GM13977 (cell line): ENCODE data around the gene SEC22A.
A peak's percentile ranks its signal among the peaks of the same experiment; 100 is the strongest.

Source experiments
- DNase-seq: peaks from one replicate; pipeline ENCODE4 v3.0.0; 2012; ENCODE audit warnings: low spot score
- CTCF ChIP-seq: IDR thresholded peaks from 2 replicates; pipeline ENCODE4 v1.5.1; 2012; ENCODE audit warnings: mild to moderate bottlenecking, control low read depth; ENCODE audit not compliant: insufficient read depth; ENCODE audit errors: extremely low read depth, missing control alignments
- in situ Hi-C: fragments of 300-500 bp; cut with MboI; formaldehyde crosslinking; loops from one replicate; pipeline ENCODE4 v1.12.0; 2022; ENCODE audit warnings: low sequenced_read_pairs, low pct_unique_long_range_greater_than_20kb, mixed read lengths, inconsistent platforms; ENCODE audit not compliant: unreplicated experiment

Gene SEC22A

GRCh38 chr3:123258811-123259420 is 57.2 kb downstream of the SEC22A start:
- DNase-seq, result no peak
- TF ChIP-seq CTCF, result peak; percentile 51
- in situ Hi-C loops, result no loop called here

- in situ Hi-C loops, result no loop called here
- no peak for TF ChIP-seq CTCF
- no peak for DNase-seq
Observed at GRCh38 chr3:123261666-123262065, 59.9 kb downstream of the SEC22A start.

GRCh38 chr3:123262226-123262625 is 60.5 kb downstream of the SEC22A start:
- no peak for TF ChIP-seq CTCF
- no peak for DNase-seq
- in situ Hi-C loops, result no loop called here

- TF ChIP-seq CTCF, result no peak
- DNase-seq, result no peak
- in situ Hi-C loops, result no loop called here
Observed at GRCh38 chr3:123262868-123263267, 61.1 kb downstream of the SEC22A start.

GRCh38 chr3:123263941-123264340 is 62.2 kb downstream of the SEC22A start:
- DNase-seq, result no peak
- in situ Hi-C loops, result no loop called here
- TF ChIP-seq CTCF, result no peak

DNA sequence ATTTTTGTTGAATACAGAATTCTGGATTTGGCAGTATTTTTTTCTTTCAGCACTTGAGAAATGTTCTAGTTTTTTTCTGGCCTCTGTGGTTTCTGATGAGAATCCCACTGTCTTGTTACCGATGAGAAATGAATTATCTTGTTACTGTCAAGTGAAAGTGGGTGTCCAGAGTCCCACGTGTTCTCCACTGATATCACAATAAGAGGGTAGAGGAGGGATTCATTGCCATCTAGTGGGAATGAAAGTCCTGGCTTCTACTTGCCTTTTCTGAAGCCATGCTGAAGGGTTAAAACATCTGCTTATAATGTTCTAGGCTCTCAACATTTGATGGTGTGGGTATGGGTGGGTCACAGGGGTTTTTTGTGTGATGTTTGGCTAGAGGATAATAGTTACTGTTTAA is 66.1 kb downstream of the SEC22A start:
- DNase-seq, result no peak
- TF ChIP-seq CTCF, result no peak
- in situ Hi-C loops, result no loop called here

- DNase-seq, result no peak
- no peak for TF ChIP-seq CTCF
- in situ Hi-C loops, result no loop called here
Observed at GRCh38 chr3:123270818-123271217, 69.1 kb downstream of the SEC22A start.
